NCI-H524 (cell line): ENCODE data around the gene GRAMD2A.

Source experiments
- DNase-seq, 2 experiments: peaks; one replicate each; lab custom pipeline; 2025; lab: John Stamatoyannopoulos, UW

GRAMD2A gene

GRCh38 chr15:72197460-72198355 lies at the start of gene GRAMD2A:
GRAMD2A (minus strand) TSS chr15:72197787.
- peak; percentile 23 to 72 for DNase-seq

- no peak for DNase-seq
Measured at GRCh38 chr15:72242775-72243370, 45.3 kb upstream of the GRAMD2A start.

GRCh38 chr15:72239652-72240051 lies 42.1 kb upstream of the GRAMD2A start:
- DNase-seq, result no peak

- DNase-seq, result no peak
Measured at GRCh38 chr15:72238586-72238985, 41.0 kb upstream of the GRAMD2A start.

- no peak for DNase-seq
Measured at GRCh38 chr15:72237853-72238224, 40.3 kb upstream of the GRAMD2A start.

GRCh38 chr15:72237029-72237852 lies 39.7 kb upstream of the GRAMD2A start:
- no peak for DNase-seq

GRCh38 chr15:72236381-72237003 lies 38.9 kb upstream of the GRAMD2A start:
- DNase-seq, result no peak

GRCh38 chr15:72235298-72235697 lies 37.7 kb upstream of the GRAMD2A start:
- no peak for DNase-seq

- DNase-seq, result no peak
Measured at GRCh38 chr15:72233769-72234168, 36.2 kb upstream of the GRAMD2A start.

GRCh38 chr15:72231833-72232478 lies 34.4 kb upstream of the GRAMD2A start:
- peak in 1 of 2 experiments; percentile 29 for DNase-seq

- peak; percentile 98 to 100 for DNase-seq
Measured at GRCh38 chr15:72231066-72231832, 33.7 kb upstream of the GRAMD2A start, which contains the start of gene PKM. PKM (minus strand) TSS chr15:72231190; CDS start chr15:72219097, 12,093 bp downstream.

- peak; percentile 72 to 77 for DNase-seq
Measured at GRCh38 chr15:72230197-72231065, 32.8 kb upstream of the GRAMD2A start.

- DNase-seq, result no peak
Measured at GRCh38 chr15:72229947-72230196, 32.3 kb upstream of the GRAMD2A start.

GRCh38 chr15:72229076-72229946 lies 31.7 kb upstream of the GRAMD2A start:
- DNase-seq, result peak; percentile 31 to 57

GRCh38 chr15:72227720-72228119 lies 30.1 kb upstream of the GRAMD2A start:
- no peak for DNase-seq

- peak in 1 of 2 experiments; percentile 72 for DNase-seq
Measured at GRCh38 chr15:72227192-72227586, 29.6 kb upstream of the GRAMD2A start.

- no peak for DNase-seq
Measured at GRCh38 chr15:72223278-72223677, 25.7 kb upstream of the GRAMD2A start.

- no peak for DNase-seq
Measured at GRCh38 chr15:72222393-72222792, 24.8 kb upstream of the GRAMD2A start.

- DNase-seq, result no peak
Measured at GRCh38 chr15:72220687-72221086, 23.1 kb upstream of the GRAMD2A start.
